AG09319 (cell line): ENCODE results near the gene KIAA0930.
"Not testable (repeated sequence)": the region's sequence is repeated elsewhere in the genome, so short reads cannot be mapped to it uniquely, and the experiment has no call there.

Experiments used
- DNase-seq: peaks from one replicate; pipeline ENCODE4 v3.0.0-alpha.2; 2010; ENCODE audit warnings: low read depth; ENCODE audit errors: extremely low read depth
- CTCF ChIP-seq: IDR thresholded peaks from 2 replicates; pipeline ENCODE4 v1.5.1; 2011; ENCODE audit warnings: low read depth, mild to moderate bottlenecking, inconsistent platforms, low read length, moderate library complexity

The KIAA0930 gene

GRCh38 chr22:45261407-45262088 lies 20.9 kb upstream of the KIAA0930 start:
- no peak for TF ChIP-seq CTCF

GRCh38 chr22:45260395-45260759 lies 19.7 kb upstream of the KIAA0930 start:
- DNase-seq: not testable (repeated sequence)

More at GRCh38 chr22:45261407-45262088, 20.9 kb upstream of the KIAA0930 start:
- no peak for DNase-seq

GRCh38 chr22:45259754-45260394 lies 19.2 kb upstream of the KIAA0930 start:
- no peak for DNase-seq
- TF ChIP-seq CTCF: no peak

- DNase-seq: not testable (repeated sequence)
These were observed 17.2 kb upstream of the KIAA0930 start for GRCh38 chr22:45257941-45258340.

GRCh38 chr22:45254789-45255278 lies 14.1 kb upstream of the KIAA0930 start:
- DNase-seq: no peak
- TF ChIP-seq CTCF: no peak

- no peak for TF ChIP-seq CTCF
- no peak for DNase-seq
These were observed 13.7 kb upstream of the KIAA0930 start for GRCh38 chr22:45254388-45254787.

GRCh38 chr22:45253039-45253641 lies 12.4 kb upstream of the KIAA0930 start:
- DNase-seq: no peak
- no peak for TF ChIP-seq CTCF

GRCh38 chr22:45251825-45252224 lies 11.1 kb upstream of the KIAA0930 start:
- DNase-seq: no peak
- no peak for TF ChIP-seq CTCF
